H1 (cell line): Measurements from ENCODE around the gene ACMSD. TPM values are rescaled to one million over a fixed set of nuclear protein-coding genes. Genes with fewer than 3 reads are reported as not detected.

Experiments used
- CTCF ChIA-PET: fragments of 300-600 bp; sonication (Branson Sonifier 250); formaldehyde crosslinking; loops from one replicate; lab custom pipeline; 2021; ENCODE audit not compliant: partially characterized antibody; lab: Charles Lee
- POLR2A ChIA-PET: fragments of 300-600 bp; sonication (Branson Sonifier 250); formaldehyde crosslinking; loops from one replicate; lab custom pipeline; 2021; ENCODE audit warnings: inconsistent platforms; ENCODE audit not compliant: partially characterized antibody; lab: Charles Lee
- DNase-seq, 2 experiments: peaks; one replicate each; pipeline versions ENCODE4 v3.0.0 to v3.0.0-alpha.2; 2010 to 2022; ENCODE audit warnings: low spot score in 2 of 2, low read depth in 1 of 2, mixed read lengths in 1 of 2
- FAIRE-seq: peaks from 2 replicates; lab custom pipeline; 2011; peaks lifted over from hg19 to GRCh38; lab: Jason Lieb, UNC
- H2AFZ ChIP-seq: 2 replicates; pipeline ENCODE4 v1.8.1; 2012; ENCODE audit warnings: low read length, inconsistent platforms
- H2AK5ac ChIP-seq: 2 replicates; pipeline ENCODE4 v1.6.1; 2013; ENCODE audit warnings: low read depth, low read length
- H2BK120ac ChIP-seq: replicated peaks from 2 replicates; pipeline ENCODE3; 2013; ENCODE audit warnings: low read depth, low read length, inconsistent platforms
- H2BK12ac ChIP-seq: 2 replicates; pipeline ENCODE4 v1.6.1; 2013; ENCODE audit warnings: low read depth, low read length
- H2BK15ac ChIP-seq: 2 replicates; pipeline ENCODE4 v1.6.1; 2013; ENCODE audit warnings: low read length
- H2BK20ac ChIP-seq: 2 replicates; pipeline ENCODE4 v1.6.1; 2013; ENCODE audit warnings: low read length
- H2BK5ac ChIP-seq: 2 replicates; pipeline ENCODE4 v1.6.1; 2013; ENCODE audit warnings: low read depth, low read length
- H3K14ac ChIP-seq: 2 replicates; pipeline ENCODE4 v1.6.1; 2013; ENCODE audit warnings: inconsistent platforms; ENCODE audit not compliant: insufficient read length
- H3K18ac ChIP-seq: 2 replicates; pipeline ENCODE4 v1.6.1; 2013; ENCODE audit warnings: low read length; ENCODE audit errors: extremely low read depth
- H3K23ac ChIP-seq: 2 replicates; pipeline ENCODE4 v1.6.1; 2013; ENCODE audit warnings: inconsistent platforms; ENCODE audit not compliant: insufficient read length
- H3K23me2 ChIP-seq: 2 replicates; pipeline ENCODE4 v1.6.1; 2013; ENCODE audit warnings: low read depth, low read length
- H3K27ac ChIP-seq: 2 replicates; pipeline ENCODE4 v1.6.1; 2011; ENCODE audit warnings: low read depth, low read length, inconsistent platforms
- H3K27me3 ChIP-seq, 4 experiments: replicated peaks in 1 of 4; 1 replicate in 1 of 4; 2 replicates in 3 of 4; pipeline versions ENCODE4 v1.6.1 to v1.8.1; 2011 to 2013; ENCODE audit warnings: low read length in 3 of 4, mild to moderate bottlenecking in 3 of 4, inconsistent platforms in 2 of 4, mixed read lengths in 2 of 4, moderate library complexity in 1 of 4; ENCODE audit not compliant: control insufficient read depth in 3 of 4, insufficient read depth in 3 of 4; ENCODE audit errors: extremely low read depth in 1 of 4
- H3K36me3 ChIP-seq, 4 experiments: 2 replicates each; pipeline versions ENCODE4 v1.6.1 to v1.8.1; 2011 to 2013; ENCODE audit warnings: mild to moderate bottlenecking in 4 of 4, low read length in 3 of 4, moderate library complexity in 2 of 4, control low read depth in 1 of 4, inconsistent platforms in 1 of 4; ENCODE audit not compliant: insufficient read depth in 4 of 4, control insufficient read depth in 2 of 4
- H3K4ac ChIP-seq: replicated peaks from 2 replicates; pipeline ENCODE3; 2013; ENCODE audit warnings: low read length, low read depth, mixed read lengths, inconsistent platforms; ENCODE audit not compliant: insufficient read length
- H3K4me1 ChIP-seq, 4 experiments: replicated peaks in 1 of 4; 1 replicate in 1 of 4; 2 replicates in 3 of 4; pipeline versions ENCODE4 v1.6.1 to v1.8.1; 2011 to 2013; ENCODE audit warnings: low read length in 3 of 4, inconsistent platforms in 2 of 4, mixed read lengths in 1 of 4; ENCODE audit not compliant: insufficient read depth in 4 of 4, control insufficient read depth in 3 of 4
- H3K4me2 ChIP-seq, 2 experiments: 2 replicates each; pipeline versions ENCODE4 v1.6.1 to v1.8.1; 2011 to 2013; ENCODE audit warnings: low read depth in 2 of 2, low read length in 2 of 2, control low read depth in 1 of 2, inconsistent platforms in 1 of 2, mild to moderate bottlenecking in 1 of 2; ENCODE audit not compliant: insufficient read depth in 1 of 2
- H3K4me3 ChIP-seq, 4 experiments: fragments of 200-600, 300-600 bp in 1 of 4; sonication (generic), shearing (Covaris generic), sonication (Bioruptor Twin) in 1 of 4; 2 replicates each; pipeline versions ENCODE4 v1.5.1 to v1.8.1; 2011 to 2016; ENCODE audit warnings: low read length in 4 of 4, low read depth in 3 of 4, control low read depth in 2 of 4, inconsistent platforms in 2 of 4, mild to moderate bottlenecking in 2 of 4, mixed read lengths in 1 of 4, moderate library complexity in 1 of 4; ENCODE audit not compliant: insufficient read depth in 2 of 4; ENCODE audit errors: extremely low read depth in 1 of 4
- H3K56ac ChIP-seq: replicated peaks from 2 replicates; pipeline ENCODE3; 2013; ENCODE audit warnings: low read depth, mild to moderate bottlenecking, mixed read lengths, low read length, inconsistent platforms; ENCODE audit not compliant: insufficient read length
- H3K79me1 ChIP-seq: 2 replicates; pipeline ENCODE4 v1.6.1; 2013; ENCODE audit warnings: low read depth, low read length, control low read depth
- H3K79me2 ChIP-seq, 2 experiments: 2 replicates each; pipeline versions ENCODE4 v1.6.1 to v1.8.1; 2012 to 2013; ENCODE audit warnings: low read length in 2 of 2, mild to moderate bottlenecking in 2 of 2, inconsistent platforms in 1 of 2; ENCODE audit not compliant: insufficient read depth in 2 of 2, control insufficient read depth in 1 of 2
- H3K9ac ChIP-seq, 4 experiments: replicated peaks in 1 of 4; 1 replicate in 1 of 4; 2 replicates in 3 of 4; pipeline versions ENCODE4 v1.6.1 to v1.8.1; 2011 to 2013; ENCODE audit warnings: low read depth in 3 of 4, low read length in 3 of 4, control low read depth in 2 of 4, mild to moderate bottlenecking in 2 of 4, moderate library complexity in 2 of 4, inconsistent platforms in 1 of 4; ENCODE audit errors: extremely low read depth in 1 of 4
- H3K9me3 ChIP-seq, 2 experiments: 2 replicates each; pipeline versions ENCODE4 v1.6.1 to v1.8.1; 2012 to 2013; ENCODE audit warnings: mild to moderate bottlenecking in 2 of 2, moderate library complexity in 2 of 2, control low read depth in 1 of 2, inconsistent platforms in 1 of 2, low read depth in 1 of 2, low read length in 1 of 2, mixed read lengths in 1 of 2; ENCODE audit not compliant: insufficient read depth in 2 of 2
- H4K20me1 ChIP-seq, 2 experiments: replicated peaks in 1 of 2; 2 replicates each; pipeline versions ENCODE3 to v1.8.1; 2011 to 2013; ENCODE audit warnings: inconsistent platforms in 2 of 2, low read length in 2 of 2, mild to moderate bottlenecking in 1 of 2; ENCODE audit not compliant: insufficient read depth in 2 of 2, control insufficient read depth in 1 of 2
- H4K5ac ChIP-seq: 2 replicates; pipeline ENCODE4 v1.6.1; 2013; ENCODE audit warnings: low read length, low read depth, mixed read lengths, inconsistent platforms; ENCODE audit not compliant: insufficient read length
- H4K8ac ChIP-seq: 2 replicates; pipeline ENCODE4 v1.8.0; 2013; ENCODE audit warnings: mild to moderate bottlenecking, moderate library complexity, low read length, inconsistent platforms; ENCODE audit not compliant: insufficient read depth; ENCODE audit errors: extremely low read depth
- H4K91ac ChIP-seq: replicated peaks from 2 replicates; pipeline ENCODE3; 2013; ENCODE audit warnings: low read length, mixed read lengths, inconsistent platforms; ENCODE audit not compliant: insufficient read length
- CBX5 ChIP-seq: fragments of 300-800, 300-1000 bp; sonication (generic); IDR thresholded peaks from 2 replicates; pipeline ENCODE4 v1.7.1; 2016; ENCODE audit warnings: antibody characterized with exemption, low read length, low read depth
- FOSL1 ChIP-seq: IDR thresholded peaks from 2 replicates; pipeline ENCODE4 v1.6.1; 2011; ENCODE audit warnings: mild to moderate bottlenecking, low read depth, low read length, moderate library complexity; ENCODE audit not compliant: insufficient read depth
- KDM1A ChIP-seq: fragments of 200-600, 300-600 bp; sonication (generic); IDR thresholded peaks from 2 replicates; pipeline ENCODE4 v1.7.1; 2016; ENCODE audit warnings: mild to moderate bottlenecking, low read length, borderline replicate concordance
- KDM4A ChIP-seq: IDR thresholded peaks from one replicate; pipeline ENCODE4 v1.7.1; 2012; ENCODE audit warnings: low read depth, mild to moderate bottlenecking, moderate library complexity, low read length, inconsistent platforms; ENCODE audit not compliant: severe bottlenecking
- MAFK ChIP-seq: IDR thresholded peaks from 2 replicates; pipeline ENCODE4 v1.6.1; 2012; ENCODE audit warnings: low read depth, mild to moderate bottlenecking, improper control_type of control experiment, low read length
- PHF8 ChIP-seq: fragments of 200-600 bp; sonication (generic); conservative IDR thresholded peaks from 2 replicates; pipeline ENCODE4 v1.7.1; 2012; ENCODE audit warnings: low read depth, mild to moderate bottlenecking, inconsistent platforms, low read length, moderate library complexity
- RXRA ChIP-seq: IDR thresholded peaks from 2 replicates; pipeline ENCODE4 v1.6.1; 2011; ENCODE audit warnings: low read depth, mild to moderate bottlenecking, low read length, moderate library complexity; ENCODE audit not compliant: insufficient read depth
- SP1 ChIP-seq: IDR thresholded peaks from 2 replicates; pipeline ENCODE4 v1.6.1; 2011; ENCODE audit warnings: low read depth, low read length
- TAF1 ChIP-seq: IDR thresholded peaks from 2 replicates; pipeline ENCODE4 v1.6.1; 2011; ENCODE audit warnings: mild to moderate bottlenecking, low read depth, low read length
- TEAD4 ChIP-seq: IDR thresholded peaks from 2 replicates; pipeline ENCODE4 v1.6.1; 2012; ENCODE audit warnings: low read depth, low read length, inconsistent platforms, mixed read lengths
- WGBS, 2 experiments: shearing (Covaris generic) in 1 of 2; methylation state at CpG; one replicate each; pipeline versions ENCODE4 v1.1.6 to v1.1.7; 2013 to 2015; ENCODE audit warnings: low lambda C conversion rate in 2 of 2, mixed read lengths in 2 of 2, inconsistent platforms in 1 of 2, low coverage in 1 of 2, missing lambda C conversion rate in 1 of 2; ENCODE audit not compliant: insufficient replicate concordance in 2 of 2, insufficient coverage in 1 of 2, insufficient read length in 1 of 2; ENCODE audit errors: extremely low coverage in 1 of 2, missing lambda C conversion rate in 1 of 2; 5-methylcytosine and 5-hydroxymethylcytosine counted together
- polyA plus RNA-seq, 7 experiments: library from polyadenylated mRNA; depleted of rRNA in 3 of 7; stranded (reverse) in 5 of 7; unstranded in 2 of 7; fragments of >200 nt in 5 of 7; fragments of 200-250 nt in 2 of 7; gene quantifications; 1 replicate in 5 of 7; 2 replicates in 1 of 7; 4 replicates in 1 of 7; pipeline versions ENCODE4 v1.2.1 to v1.2.3, GENCODE V29; 2011 to 2013; ENCODE audit warnings: missing spikeins in 2 of 7, mixed read lengths in 2 of 7
- total RNA-seq: library from RNA; stranded (reverse); fragmentation: NEBNext Ultra II Directional; extraction: Animal tissue kit (Norgen Biotek cat#: 25700); gene quantifications from 2 replicates; pipeline ENCODE4 v1.2.1, GENCODE V29; 2021
- TF ChIP-seq, protein P1 (sequence below): IDR thresholded peaks from 2 replicates; pipeline ENCODE4 v1.6.1; 2011; ENCODE audit warnings: low read depth, mild to moderate bottlenecking, low read length; ENCODE audit not compliant: insufficient read depth

Gene ACMSD
- total and polyA plus RNA-seq, 2 of the 8 experiments (the other 6 are each of a cell fraction or from before 2014, with no cell fraction given) = not detected

DNA sequence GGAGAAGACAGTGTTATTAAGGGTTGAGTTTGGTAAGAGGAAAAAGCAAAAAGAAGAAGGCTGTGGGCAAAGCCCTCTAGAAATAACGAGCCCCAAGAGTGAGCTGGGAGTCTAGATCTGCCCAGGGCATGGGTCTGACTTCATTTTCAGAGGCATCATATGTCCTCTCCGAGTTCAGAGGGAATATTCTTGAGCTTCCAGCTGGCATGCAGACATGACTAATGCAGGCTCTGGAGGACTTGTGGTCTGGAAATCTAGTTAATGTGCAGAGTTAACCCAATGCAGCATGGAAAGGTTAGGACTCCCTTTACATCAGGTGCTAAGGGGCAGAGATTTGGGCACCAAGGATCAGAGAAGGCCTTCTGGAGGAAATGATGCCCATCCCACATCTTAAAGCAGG is 7.3 kb downstream of the ACMSD start:
- Histone ChIP-seq H3K36me3 (no peaks in the 10 kb centered on the region), H2BK5ac (no peak overlapping the region), H3K79me2 (no peaks in the 10 kb centered on the region), H2BK12ac (no peak overlapping the region), H3K27ac (no peak overlapping the region), H3K18ac (no peak overlapping the region), H4K5ac (no peak overlapping the region), H3K4me2 (no peak overlapping the region), H3K4me3 (no peak overlapping the region), H2BK120ac (no peak overlapping the region), H3K79me1 (no peaks in the 10 kb centered on the region), H4K8ac (no peak overlapping the region), H2AFZ (no peak overlapping the region), H3K4ac (no peak overlapping the region), H3K56ac (no peak overlapping the region), H2AK5ac (no peak overlapping the region), H3K4me1 (no peaks in the 10 kb centered on the region; a peak in 2 of 7 replicates), H3K23me2 (no peaks in the 10 kb centered on the region; the same call in 1 of the 2 replicates), H4K20me1 (no peaks in the 10 kb centered on the region), H4K91ac (no peak overlapping the region), H3K9me3 (no peaks in the 10 kb centered on the region), H2BK15ac (no peak overlapping the region), H3K9ac (no peak overlapping the region), H3K27me3 (no peaks in the 10 kb centered on the region), H2BK20ac (no peak overlapping the region), H3K14ac (no peak overlapping the region), H3K23ac (no peak overlapping the region)
- ChIA-PET CTCF (interaction anchor here (0.7 to 2.0 kb wide), 5 partner anchors 9 to 1883 kb away, joined by 3 to 6 read pairs (median 3); no protein-coding TSS in a partner anchor), POLR2A (no interaction called here)
- FAIRE-seq (no peak), DNase-seq (no peak)
- 91% methylated on average over 2 of the region's 2 CpGs; no CpG with 5 or more reads in 1 of the 2 experiments for WGBS, 2 experiments
- no peak for TF ChIP-seq MAFK
- TF ChIP-seq PHF8 = no peak
- TF ChIP-seq TEAD4 = no peak
- TF ChIP-seq KDM1A = no peak
- TF ChIP-seq CBX5 = no peak
- no peak for TF ChIP-seq KDM4A
- TF ChIP-seq, protein P1, sequence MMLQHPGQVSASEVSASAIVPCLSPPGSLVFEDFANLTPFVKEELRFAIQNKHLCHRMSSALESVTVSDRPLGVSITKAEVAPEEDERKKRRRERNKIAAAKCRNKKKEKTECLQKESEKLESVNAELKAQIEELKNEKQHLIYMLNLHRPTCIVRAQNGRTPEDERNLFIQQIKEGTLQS = no peak
- TF ChIP-seq TAF1 = no peak
- TF ChIP-seq FOSL1 = no peak
- TF ChIP-seq RXRA = no peak
- no peak for TF ChIP-seq SP1
